Activated T-cell treated with anti-CD3 and anti-CD28 coated beads, Interleukin-2, amount 50 U/mL, for 48 hours (primary cell): ENCODE data around the gene CTTNBP2.

Source experiments
- DNase-seq, 2 experiments: peaks; one replicate each; pipeline ENCODE4 v3.0.0-alpha.2; 2020

CTTNBP2 gene

GRCh38 chr7:117873310-117874190, at the start of gene CTTNBP2:
TSS of gene CTTNBP2 (minus strand) at chr7:117873441. CDS start at chr7:117873415, 26 bp downstream.
- DNase-seq: peak; percentile 16 to 26

GRCh38 chr7:117916309-117916708, 43.1 kb upstream of the CTTNBP2 start:
- DNase-seq: no peak

DNA sequence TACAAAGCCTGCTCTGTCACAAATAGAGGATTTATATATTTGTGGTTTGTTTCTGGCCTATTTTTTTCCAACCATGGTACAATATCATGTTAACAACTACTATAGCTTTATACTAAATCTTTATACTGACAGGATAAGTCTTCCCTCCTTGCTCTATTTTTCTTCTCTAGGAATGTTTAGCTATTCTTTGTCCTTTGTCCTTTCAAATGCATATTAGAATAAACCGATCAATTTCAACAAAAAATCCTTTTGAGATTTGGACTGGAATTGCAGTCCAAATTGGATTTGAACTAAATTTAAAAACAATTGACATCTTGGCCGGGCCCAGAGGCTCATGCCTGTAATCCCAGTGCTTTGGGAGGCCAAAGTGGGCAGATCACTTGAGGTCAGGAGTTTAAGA, 39.2 kb upstream of the CTTNBP2 start:
- DNase-seq: no peak

DNA sequence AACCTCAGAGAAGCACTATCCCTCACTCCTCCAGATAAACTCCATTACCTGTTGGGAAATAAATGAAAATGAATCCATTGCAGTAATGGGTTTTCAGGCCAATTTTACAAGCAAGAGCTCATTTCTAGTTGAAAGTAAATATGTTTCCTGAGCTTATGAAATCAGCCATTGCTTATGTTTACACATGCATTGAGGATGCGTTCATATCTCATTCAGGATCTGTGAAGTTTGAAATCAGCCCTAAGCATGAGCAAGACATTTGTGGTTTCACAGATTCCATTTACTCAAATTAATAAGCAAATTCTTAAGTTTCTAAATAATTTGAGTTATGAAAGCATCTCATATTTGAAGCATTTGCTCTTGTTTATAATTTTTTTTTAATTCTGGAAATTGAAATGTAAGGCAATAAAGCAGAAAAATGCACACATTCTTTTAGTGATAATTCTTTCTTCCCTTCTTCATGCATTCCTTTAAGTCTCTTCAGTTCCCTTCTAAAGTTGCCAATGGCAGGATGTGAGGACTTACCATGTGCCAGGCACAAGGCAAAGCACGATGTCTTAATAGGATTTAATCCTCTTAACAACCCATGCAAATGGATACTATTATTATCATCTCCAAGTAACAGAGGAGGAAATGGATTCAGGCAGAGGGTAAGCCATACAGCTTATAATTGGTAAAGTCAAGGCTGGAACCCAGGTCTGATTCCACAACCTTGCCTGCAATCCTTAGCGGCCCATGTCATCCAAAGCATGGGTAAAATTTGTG, 35.0 kb upstream of the CTTNBP2 start:
- DNase-seq: no peak

DNA sequence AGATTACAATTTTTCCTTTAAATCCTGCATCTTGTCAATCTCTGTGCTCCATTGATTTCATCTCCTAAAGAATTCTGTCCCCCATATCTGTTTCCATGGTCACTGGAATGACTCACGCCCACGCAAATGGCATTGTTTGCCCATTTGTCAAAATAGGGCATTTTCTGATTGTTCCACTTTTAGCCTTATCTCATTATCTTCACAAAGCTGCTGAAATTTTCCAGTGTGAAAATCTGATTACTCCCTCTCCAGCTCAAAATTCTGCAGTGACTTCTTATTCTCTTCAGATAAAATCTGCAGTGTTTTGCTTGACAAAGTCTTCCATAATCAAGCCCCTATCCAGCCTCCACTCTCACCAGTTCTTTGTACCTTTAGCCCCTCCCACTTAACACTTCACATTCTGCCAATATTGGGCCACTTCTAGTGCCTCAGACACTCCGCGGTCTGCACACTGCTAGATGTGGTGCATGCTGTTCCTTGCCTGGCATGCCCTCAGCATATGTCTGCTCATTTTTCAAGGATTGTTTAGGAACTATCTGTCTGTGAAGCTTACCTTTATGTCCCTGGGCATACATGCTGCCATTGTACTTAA, 33.9 kb upstream of the CTTNBP2 start:
- DNase-seq: no peak

GRCh38 chr7:117902314-117902889, 29.2 kb upstream of the CTTNBP2 start:
- no peak for DNase-seq

DNA sequence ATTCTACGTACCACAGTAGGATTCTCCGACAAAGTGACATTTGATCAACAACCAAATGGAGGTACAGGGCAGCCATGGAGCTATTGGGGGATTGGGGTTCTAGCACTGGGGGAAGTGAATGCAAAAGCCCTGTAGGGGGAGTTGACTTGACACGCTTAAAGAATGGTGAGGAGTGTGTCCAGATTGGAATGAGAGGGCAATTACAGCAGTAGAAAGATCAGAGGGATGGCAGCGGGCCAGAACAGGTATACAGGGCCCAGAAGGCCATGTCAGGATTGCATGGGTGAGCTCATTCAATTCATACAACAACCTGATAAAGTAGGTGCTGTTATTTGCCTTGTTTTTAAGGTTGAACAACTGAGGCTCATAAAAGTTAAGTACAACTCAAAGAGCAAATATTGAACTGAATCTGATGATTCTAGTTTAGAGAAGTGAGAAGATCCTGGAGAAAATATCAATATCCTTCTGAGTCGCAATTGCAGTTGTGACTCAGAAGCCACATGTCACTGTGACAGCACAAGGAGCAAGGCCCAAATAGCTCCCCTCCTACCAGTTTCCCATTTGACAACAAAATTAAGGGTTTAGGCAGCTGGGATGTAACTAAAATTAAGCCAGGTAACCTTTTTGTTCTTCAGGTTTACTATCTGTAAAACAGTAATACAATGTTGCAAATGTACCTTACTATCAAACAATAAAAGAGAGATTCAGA, 28.0 kb upstream of the CTTNBP2 start:
- DNase-seq: no peak

- no peak for DNase-seq
Observed at GRCh38 chr7:117896339-117896738, 23.1 kb upstream of the CTTNBP2 start.

DNA sequence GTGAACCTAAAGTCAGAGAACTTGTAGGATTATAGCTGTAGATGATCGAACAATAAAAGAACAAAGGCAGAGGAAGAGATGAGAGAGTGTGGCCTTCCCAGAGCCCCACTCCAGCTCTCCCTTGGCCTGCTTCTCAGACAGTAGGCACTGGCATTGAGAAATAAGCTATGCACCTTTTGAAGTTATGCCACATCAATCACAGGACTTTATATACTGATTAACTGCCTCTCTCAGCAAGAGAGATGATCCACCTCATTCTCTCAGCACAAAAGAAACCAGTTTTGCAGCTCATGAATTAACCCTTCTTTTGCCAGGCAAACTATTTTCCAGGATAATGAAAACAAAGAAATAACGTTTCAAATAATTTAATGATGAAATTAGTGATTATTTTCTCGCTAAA, 22.0 kb upstream of the CTTNBP2 start:
- no peak for DNase-seq

- no peak for DNase-seq
Observed at GRCh38 chr7:117894037-117894436, 20.8 kb upstream of the CTTNBP2 start.

DNA sequence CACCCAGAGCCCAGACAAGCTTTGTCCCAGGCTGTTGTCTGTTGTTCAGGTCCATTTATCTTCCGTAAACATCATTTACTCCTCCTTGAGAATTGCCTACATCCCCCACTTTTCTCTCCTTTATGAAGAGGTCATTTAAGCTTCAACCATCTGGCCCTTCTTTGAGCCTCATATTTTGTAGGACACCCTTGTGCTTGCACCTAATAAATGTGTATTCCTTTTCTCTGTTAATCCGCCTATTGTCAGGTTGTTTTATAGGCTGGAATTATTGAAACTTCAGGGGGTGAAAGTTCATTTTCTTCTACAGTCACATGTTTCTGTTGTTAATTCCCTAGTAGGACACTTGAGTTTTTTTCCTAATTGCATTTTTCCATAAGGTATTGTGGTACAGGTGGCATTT, 19.6 kb upstream of the CTTNBP2 start:
- DNase-seq: no peak

DNA sequence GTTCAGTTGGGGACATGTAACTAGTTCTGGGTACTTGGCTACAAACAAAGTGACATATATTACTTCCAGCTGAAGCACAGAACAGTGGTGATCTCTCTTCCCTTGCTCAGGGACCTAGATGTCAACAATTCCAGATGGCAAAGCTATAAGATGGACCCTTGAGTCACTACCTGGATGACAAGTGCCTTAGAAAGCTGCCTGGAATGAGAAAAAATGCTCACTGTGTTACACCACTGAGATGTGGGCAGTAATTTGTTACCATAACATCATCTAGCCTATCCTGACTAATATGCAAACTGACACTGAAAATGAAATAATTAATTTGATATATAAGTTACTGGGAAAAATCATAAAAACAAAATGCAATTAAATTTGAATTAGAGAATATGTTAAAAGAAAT, 16.4 kb upstream of the CTTNBP2 start:
- no peak for DNase-seq

DNA sequence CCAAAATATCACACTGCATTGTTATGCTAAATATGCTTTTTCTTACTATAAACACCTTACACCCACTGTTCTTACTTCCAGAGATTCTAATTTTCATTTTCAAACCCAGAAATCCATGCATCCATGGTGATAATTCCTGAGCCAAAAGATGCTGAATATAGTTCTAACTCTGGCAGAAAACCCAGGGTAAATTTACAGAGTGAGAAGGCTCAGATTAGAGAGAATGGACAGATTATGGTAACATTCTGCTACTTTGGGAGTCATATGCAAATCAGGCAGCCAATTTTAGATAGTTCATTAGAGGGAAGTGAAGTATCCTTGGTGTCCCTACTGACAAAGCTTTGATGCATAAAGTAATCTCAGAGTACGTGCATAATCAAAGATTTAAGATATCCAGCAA, 15.4 kb upstream of the CTTNBP2 start:
- no peak for DNase-seq

GRCh38 chr7:117882594-117882993, 9.4 kb upstream of the CTTNBP2 start:
- DNase-seq: no peak

DNA sequence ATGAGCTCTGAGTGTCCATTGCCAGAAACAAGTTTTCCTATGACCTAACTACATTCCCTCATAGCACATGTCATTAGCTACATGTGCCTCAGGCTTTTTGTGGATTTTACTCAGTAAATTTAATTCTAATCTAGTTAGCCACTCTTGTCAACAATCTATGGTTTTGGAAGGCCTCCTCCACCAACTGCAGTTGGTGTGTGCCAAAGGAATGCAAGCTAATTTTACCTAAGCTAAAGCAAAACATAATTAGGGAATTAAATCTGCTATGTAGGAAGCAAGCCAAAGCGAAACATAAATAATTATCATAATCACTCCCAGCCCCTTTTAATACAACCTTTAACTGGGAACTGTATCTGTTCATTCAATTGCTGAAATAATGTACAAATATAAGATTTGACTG, 3.5 kb upstream of the CTTNBP2 start:
- no peak for DNase-seq

GRCh38 chr7:117875566-117875965, 2.3 kb upstream of the CTTNBP2 start:
- no peak for DNase-seq

- no peak for DNase-seq
Observed at GRCh38 chr7:117874191-117874700, 1.0 kb upstream of the CTTNBP2 start.

GRCh38 chr7:117872561-117873309, 506 bp downstream of the CTTNBP2 start:
- DNase-seq: peak; percentile 13 to 17

GRCh38 chr7:117871778-117872538, 1.3 kb downstream of the CTTNBP2 start:
- DNase-seq: peak in 1 of 2 experiments; percentile 17

DNA sequence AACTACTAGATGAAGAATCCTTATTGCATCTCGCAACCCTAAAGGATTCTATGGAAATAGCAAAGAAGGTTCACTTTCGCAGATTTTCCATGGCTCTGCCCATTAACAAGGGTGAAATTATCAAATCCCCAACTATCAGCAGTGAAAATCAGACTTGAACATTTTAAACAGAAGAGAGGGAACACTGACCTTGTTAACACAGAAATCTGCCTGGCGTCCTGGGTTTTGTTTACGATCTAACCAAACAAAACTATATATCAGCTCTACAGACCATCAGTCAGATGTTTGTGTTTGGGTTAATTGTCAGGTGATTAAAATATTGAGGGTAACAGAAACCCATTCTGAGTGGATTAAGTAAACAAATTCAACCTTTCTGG, 1.9 kb downstream of the CTTNBP2 start:
- DNase-seq: no peak
